HG02610 (cell line): ENCODE data around the gene RBM15B.
"Not testable (repeated sequence)": the region's sequence is repeated elsewhere in the genome, so short reads cannot be mapped to it uniquely, and the experiment has no call there.

ENCODE experiments used
- ATAC-seq: cut with Tn5 transposase; IDR thresholded peaks from one replicate; pipeline ENCODE4 v1.9.1; 2021; ENCODE audit warnings: mild to moderate bottlenecking, moderate library complexity; ENCODE audit not compliant: unreplicated experiment

Gene RBM15B

GRCh38 chr3:51375571-51375970, 15.5 kb upstream of the RBM15B start:
- no peak for ATAC-seq

- ATAC-seq, result no peak
Observed at GRCh38 chr3:51378065-51378464, 13.0 kb upstream of the RBM15B start.

GRCh38 chr3:51378726-51379125, 12.4 kb upstream of the RBM15B start:
- ATAC-seq, result no peak

GRCh38 chr3:51379301-51379700, 11.8 kb upstream of the RBM15B start:
- ATAC-seq, result no peak

GRCh38 chr3:51379746-51380455, 11.2 kb upstream of the RBM15B start:
- no peak for ATAC-seq

- ATAC-seq, result no peak
Observed at GRCh38 chr3:51380601-51381332, 10.3 kb upstream of the RBM15B start.

- ATAC-seq, result no peak
Observed at GRCh38 chr3:51381333-51381705, 9.8 kb upstream of the RBM15B start.

- no peak for ATAC-seq
Observed at GRCh38 chr3:51382076-51382745, 8.9 kb upstream of the RBM15B start.

GRCh38 chr3:51382947-51383578, 8.0 kb upstream of the RBM15B start:
- no peak for ATAC-seq

- ATAC-seq, result peak; percentile 11
Observed at GRCh38 chr3:51384055-51384725, 6.9 kb upstream of the RBM15B start.

- ATAC-seq, result peak; percentile 97
Observed at GRCh38 chr3:51384726-51385473, 6.2 kb upstream of the RBM15B start, which contains the start of gene MANF. Gene MANF, plus strand, starts transcription at chr3:51385291. Its CDS starts 52 bp downstream, at chr3:51385343.

GRCh38 chr3:51385621-51386091, 5.4 kb upstream of the RBM15B start:
- ATAC-seq, result no peak

GRCh38 chr3:51386159-51386851, 4.8 kb upstream of the RBM15B start:
- ATAC-seq, result no peak

- no peak for ATAC-seq
Observed at GRCh38 chr3:51386852-51387229, 4.2 kb upstream of the RBM15B start.

GRCh38 chr3:51387281-51387680, 3.8 kb upstream of the RBM15B start:
- ATAC-seq, result not testable (repeated sequence)

- no peak for ATAC-seq
Observed at GRCh38 chr3:51388286-51389029, 2.6 kb upstream of the RBM15B start.

- ATAC-seq, result no peak
Observed at GRCh38 chr3:51389423-51390183, 1.5 kb upstream of the RBM15B start.
